Measurements from ENCODE around the gene SFRP4.

DNA sequence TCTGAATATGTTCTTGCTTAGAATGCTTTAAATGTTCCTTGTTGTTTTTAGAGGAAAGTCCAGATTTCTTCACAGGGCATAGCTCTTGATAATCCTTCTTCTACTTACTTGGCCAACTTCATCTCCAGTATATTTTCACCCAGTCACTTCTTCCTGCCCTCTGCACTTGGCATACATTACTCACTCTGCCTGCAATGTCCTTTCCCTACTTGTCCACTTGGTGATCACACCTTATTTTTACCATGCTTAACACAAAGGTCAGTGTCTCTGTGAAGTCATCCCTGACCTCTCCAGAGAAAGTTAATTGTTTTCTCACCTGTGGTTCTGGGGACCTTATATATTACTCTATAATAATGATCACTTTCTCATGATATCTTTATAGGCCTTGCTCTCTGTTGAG is 23.3 kb downstream of the SFRP4 start:
- TF ChIP-seq, protein P1, sequence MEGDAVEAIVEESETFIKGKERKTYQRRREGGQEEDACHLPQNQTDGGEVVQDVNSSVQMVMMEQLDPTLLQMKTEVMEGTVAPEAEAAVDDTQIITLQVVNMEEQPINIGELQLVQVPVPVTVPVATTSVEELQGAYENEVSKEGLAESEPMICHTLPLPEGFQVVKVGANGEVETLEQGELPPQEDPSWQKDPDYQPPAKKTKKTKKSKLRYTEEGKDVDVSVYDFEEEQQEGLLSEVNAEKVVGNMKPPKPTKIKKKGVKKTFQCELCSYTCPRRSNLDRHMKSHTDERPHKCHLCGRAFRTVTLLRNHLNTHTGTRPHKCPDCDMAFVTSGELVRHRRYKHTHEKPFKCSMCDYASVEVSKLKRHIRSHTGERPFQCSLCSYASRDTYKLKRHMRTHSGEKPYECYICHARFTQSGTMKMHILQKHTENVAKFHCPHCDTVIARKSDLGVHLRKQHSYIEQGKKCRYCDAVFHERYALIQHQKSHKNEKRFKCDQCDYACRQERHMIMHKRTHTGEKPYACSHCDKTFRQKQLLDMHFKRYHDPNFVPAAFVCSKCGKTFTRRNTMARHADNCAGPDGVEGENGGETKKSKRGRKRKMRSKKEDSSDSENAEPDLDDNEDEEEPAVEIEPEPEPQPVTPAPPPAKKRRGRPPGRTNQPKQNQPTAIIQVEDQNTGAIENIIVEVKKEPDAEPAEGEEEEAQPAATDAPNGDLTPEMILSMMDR (IDR thresholded peaks at IDR 0.05) = no peak
- no peak for TF ChIP-seq POLR2A (IDR thresholded peaks at IDR 0.05)
